K562 (cell line): Measurements from ENCODE around the gene CD69. TPM values are rescaled to one million over a fixed set of nuclear protein-coding genes. Genes with fewer than 3 reads are reported as not detected.

Experiments used
- AFF1 ChIP-seq, 2 experiments: fragments of 450-650 bp; IDR thresholded peaks; 2 replicates each; pipeline ENCODE4 v1.6.1; 2018; ENCODE audit warnings: mild to moderate bottlenecking in 2 of 2, low read depth in 1 of 2; ENCODE audit not compliant: partially characterized antibody in 2 of 2
- ARID1B ChIP-seq: fragments of 450-650 bp; IDR thresholded peaks from 2 replicates; pipeline ENCODE4 v1.6.1; 2016; ENCODE audit warnings: antibody characterized with exemption, mild to moderate bottlenecking, inconsistent platforms
- ATF3 ChIP-seq, 2 experiments: fragments of 450-650 bp in 1 of 2; sonication (generic) in 1 of 2; formaldehyde crosslinking in 1 of 2; IDR thresholded peaks in 1 of 2; conservative IDR thresholded peaks in 1 of 2; 2 replicates each; pipeline versions ENCODE4 v1.6.1 to v1.8.1; 2016 to 2023; ENCODE audit warnings: mild to moderate bottlenecking in 2 of 2, moderate library complexity in 2 of 2, inconsistent platforms in 1 of 2, missing genetic modification reagents in 1 of 2
- ELK1 ChIP-seq: sonication (generic); formaldehyde crosslinking; IDR thresholded peaks from 2 replicates; pipeline ENCODE4 v1.8.1; 2022; ENCODE audit warnings: missing genetic modification reagents
- FOSL1 ChIP-seq: fragments of 200-800 bp; sonication (Bioruptor generic); conservative IDR thresholded peaks from 2 replicates; pipeline ENCODE4 v1.6.1; 2016; ENCODE audit warnings: missing genetic modification characterization, missing compliant biosample characterization
- FUS ChIP-seq: fragments of 200-400 bp; formaldehyde crosslinking; optimal IDR thresholded peaks from 2 replicates; pipeline ENCODE3; 2017; ENCODE audit warnings: low read depth, low read length
- GABPA ChIP-seq: fragments of 200-800 bp; sonication (Bioruptor generic); conservative IDR thresholded peaks from 2 replicates; pipeline ENCODE4 v1.6.1; 2016; ENCODE audit warnings: low read depth, missing genetic modification characterization, missing compliant biosample characterization
- GATAD2B ChIP-seq: fragments of 450-650 bp; IDR thresholded peaks from 2 replicates; pipeline ENCODE4 v1.6.1; 2017; ENCODE audit warnings: mild to moderate bottlenecking, borderline replicate concordance
- PML ChIP-seq: IDR thresholded peaks from 2 replicates; pipeline ENCODE4 v1.6.1; 2012; ENCODE audit warnings: low read length, inconsistent platforms
- SFPQ ChIP-seq: fragments of 200-400 bp; formaldehyde crosslinking; IDR thresholded peaks from 2 replicates; pipeline ENCODE4 v1.6.1; 2017; ENCODE audit warnings: mild to moderate bottlenecking, low read depth, low read length, moderate library complexity
- TCF7L2 ChIP-seq: fragments of 150-350 bp; IDR thresholded peaks from 2 replicates; pipeline ENCODE4 v1.6.1; 2016; ENCODE audit warnings: low read depth, mild to moderate bottlenecking, low read length, moderate library complexity
- ZC3H8 ChIP-seq: fragments of 450-650 bp; IDR thresholded peaks from 2 replicates; pipeline ENCODE4 v1.6.1; 2017
- ZKSCAN8 ChIP-seq: fragments of 200-800 bp; sonication (Bioruptor generic); IDR thresholded peaks from 2 replicates; pipeline ENCODE4 v1.6.1; 2016; ENCODE audit warnings: missing genetic modification characterization, missing compliant biosample characterization
- ZNF165 ChIP-seq: fragments of 250-450 bp; sonication (Bioruptor Pico); IDR thresholded peaks from 2 replicates; pipeline ENCODE4 v1.4.0; 2020; ENCODE audit warnings: borderline replicate concordance
- ZNF217 ChIP-seq: sonication (generic); formaldehyde crosslinking; IDR thresholded peaks from 2 replicates; pipeline ENCODE4 v1.8.0; 2022; ENCODE audit warnings: mild to moderate bottlenecking, missing genetic modification reagents
- polyA plus RNA-seq, 8 experiments: library from polyadenylated mRNA; depleted of rRNA in 4 of 8; stranded (reverse) in 5 of 8; unstranded in 3 of 8; fragments of >200 nt; fragmentation: Nextera tagmentation in 2 of 8; fragmentation: Illumina TruSeq in 1 of 8; extraction: Ambion mirVana in 2 of 8; extraction: Trizol in 1 of 8; gene quantifications; 2 replicates each; pipeline versions ENCODE4 v1.2.1 to v1.2.3, GENCODE V29; 2011 to 2014; ENCODE audit warnings: inconsistent platforms in 1 of 8, missing spikeins in 1 of 8
- total RNA-seq, 7 experiments: library from RNA; depleted of rRNA in 6 of 7; stranded (reverse); fragments of >200 nt in 6 of 7; fragmentation: Illumina TruSeq in 2 of 7; extraction: Trizol in 2 of 7; gene quantifications; 2 replicates each; pipeline versions ENCODE4 v1.2.1 to v1.2.3, GENCODE V29; 2011 to 2021; ENCODE audit warnings: low replicate concordance in 1 of 7
- TF ChIP-seq, protein P1 (sequence below): fragments of 450-650 bp; formaldehyde crosslinking; conservative IDR thresholded peaks from 2 replicates; pipeline ENCODE4 v1.4.0; 2022; ENCODE audit warnings: mild to moderate bottlenecking, missing genetic modification characterization

Gene CD69
- total and polyA plus RNA-seq, 9 of the 15 experiments (the other 6 are each of a cell fraction or from before 2014, with no cell fraction given), result 11.7 to 243 (median 54.4) TPM

DNA sequence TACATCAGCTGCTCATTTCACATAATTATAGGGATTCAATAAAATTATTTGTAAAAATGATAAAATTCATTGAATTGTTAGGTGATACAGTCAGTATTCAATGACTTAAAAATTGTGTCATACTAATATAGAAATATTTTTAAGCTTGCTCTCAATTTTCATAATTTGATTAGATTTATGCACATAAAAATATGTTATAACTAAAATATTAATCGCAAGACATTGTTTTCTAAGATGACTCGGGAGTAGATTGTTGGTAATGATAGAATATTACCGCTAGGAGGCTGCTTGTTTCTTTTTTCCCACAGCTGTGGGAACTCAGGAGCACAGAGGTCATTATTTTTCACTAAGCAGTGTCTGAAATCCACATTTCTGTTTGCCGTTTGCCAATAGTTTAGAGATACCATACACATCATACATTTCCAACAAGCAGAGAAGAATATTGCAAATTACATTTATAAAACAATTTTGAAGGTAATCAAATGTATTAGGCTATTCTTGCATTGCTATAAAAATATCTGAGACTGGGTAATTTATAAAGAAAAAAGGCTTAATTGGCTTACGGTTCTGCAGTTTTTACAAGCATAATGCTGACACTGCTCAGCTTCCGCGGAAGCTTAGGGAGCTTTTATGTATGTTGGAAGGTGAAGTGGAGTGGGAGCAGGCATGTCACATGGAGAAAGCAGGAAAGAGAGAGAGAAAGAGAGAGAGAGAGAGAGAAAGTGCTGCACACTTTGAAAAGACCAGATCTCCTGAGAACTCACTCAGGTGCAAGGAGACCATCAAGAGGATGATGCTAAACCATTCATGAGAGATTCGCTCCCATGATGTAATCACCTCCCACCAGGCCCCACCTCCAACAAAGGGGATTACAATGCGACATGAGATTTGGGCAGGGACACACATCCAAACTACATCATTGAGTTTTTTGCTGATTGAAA, 9.2 kb downstream of the CD69 start (continued):
- no peak for TF ChIP-seq SFPQ
- TF ChIP-seq ZKSCAN8 (CRISPR knock-in tag), result 0 out of 2 replicates have a peak, but pooled peaks have one; percentile 20
- TF ChIP-seq GABPA, result 0 out of 2 replicates have a peak, but pooled peaks have one; percentile 16
- TF ChIP-seq AFF1 (IDR thresholded peaks at IDR 0.05; ENCODE audit: low read depth in 1 of 2, partially characterized antibody in 2 of 2), result peak; percentile 24 to 72
- TF ChIP-seq PML, result 0 out of 2 replicates have a peak, but pooled peaks have one; percentile 60
- no peak for TF ChIP-seq GATAD2B
- no peak for TF ChIP-seq ZC3H8
- no peak for TF ChIP-seq ELK1 (CRISPR knock-in tag)
- TF ChIP-seq FOSL1 (tag), result no peak
- peak; percentile 15; the same call in 1 of the 2 replicates for TF ChIP-seq ARID1B
- TF ChIP-seq, protein P1, sequence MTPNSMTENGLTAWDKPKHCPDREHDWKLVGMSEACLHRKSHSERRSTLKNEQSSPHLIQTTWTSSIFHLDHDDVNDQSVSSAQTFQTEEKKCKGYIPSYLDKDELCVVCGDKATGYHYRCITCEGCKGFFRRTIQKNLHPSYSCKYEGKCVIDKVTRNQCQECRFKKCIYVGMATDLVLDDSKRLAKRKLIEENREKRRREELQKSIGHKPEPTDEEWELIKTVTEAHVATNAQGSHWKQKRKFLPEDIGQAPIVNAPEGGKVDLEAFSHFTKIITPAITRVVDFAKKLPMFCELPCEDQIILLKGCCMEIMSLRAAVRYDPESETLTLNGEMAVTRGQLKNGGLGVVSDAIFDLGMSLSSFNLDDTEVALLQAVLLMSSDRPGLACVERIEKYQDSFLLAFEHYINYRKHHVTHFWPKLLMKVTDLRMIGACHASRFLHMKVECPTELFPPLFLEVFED (CRISPR knock-in tag), result peak; percentile 99
- no peak for TF ChIP-seq ZNF217 (CRISPR knock-in tag)
- TF ChIP-seq ZNF165, result no peak
- TF ChIP-seq TCF7L2, result no peak
- TF ChIP-seq ATF3 (IDR thresholded peaks at IDR 0.05), result peak; percentile 77
- no peak for TF ChIP-seq ATF3 (CRISPR knock-in tag; conservative IDR thresholded peaks at IDR 0.05)
- TF ChIP-seq FUS, result no peak
